C4-2B (cell line): ENCODE data around the gene P2RY1.

Experiments used
- H3K27ac ChIP-seq: fragments of 450-650 bp; 2 replicates; pipeline ENCODE4 v1.5.1; 2017
- CTCF ChIP-seq: fragments of 450-650 bp; conservative IDR thresholded peaks from 2 replicates; pipeline ENCODE4 v1.5.1; 2017; ENCODE audit warnings: mild to moderate bottlenecking
- ZFX ChIP-seq: fragments of 450-650 bp; IDR thresholded peaks from 2 replicates; pipeline ENCODE4 v1.6.1; 2017

The P2RY1 gene

GRCh38 chr3:152817400-152817799, 17.5 kb upstream of the P2RY1 start:
- TF ChIP-seq CTCF (no peak), ZFX (no peak)
- no peak overlapping the region for H3K27ac ChIP-seq

GRCh38 chr3:152818027-152818426, 16.9 kb upstream of the P2RY1 start:
- H3K27ac ChIP-seq: no peak overlapping the region
- no peak for TF ChIP-seq ZFX
- TF ChIP-seq CTCF: no peak

- H3K27ac ChIP-seq: no peak overlapping the region
- TF ChIP-seq ZFX (no peak), CTCF (no peak)
These were observed 11.8 kb upstream of the P2RY1 start for GRCh38 chr3:152823173-152823572.

GRCh38 chr3:152823781-152824180, 11.2 kb upstream of the P2RY1 start:
- TF ChIP-seq ZFX (no peak), CTCF (no peak)
- H3K27ac ChIP-seq: no peak overlapping the region

- H3K27ac ChIP-seq: no peak overlapping the region
- no peak for TF ChIP-seq CTCF
- no peak for TF ChIP-seq ZFX
These were observed 9.4 kb upstream of the P2RY1 start for GRCh38 chr3:152825566-152825965.

- no peak overlapping the region for H3K27ac ChIP-seq
- TF ChIP-seq CTCF (no peak), ZFX (no peak)
These were observed 8.5 kb upstream of the P2RY1 start for GRCh38 chr3:152826476-152826875.

- TF ChIP-seq CTCF: no peak
- TF ChIP-seq ZFX: no peak
- H3K27ac ChIP-seq: peak overlapping the region; percentile 56
These were observed 7.6 kb upstream of the P2RY1 start for GRCh38 chr3:152827313-152827712.
